Measurements from ENCODE around the gene LSP1.
A peak's percentile ranks its signal among the peaks of the same experiment; 100 is the strongest.
"Not testable (repeated sequence)": the region's sequence is repeated elsewhere in the genome, so short reads cannot be mapped to it uniquely, and the experiment has no call there.

Gene LSP1

DNA sequence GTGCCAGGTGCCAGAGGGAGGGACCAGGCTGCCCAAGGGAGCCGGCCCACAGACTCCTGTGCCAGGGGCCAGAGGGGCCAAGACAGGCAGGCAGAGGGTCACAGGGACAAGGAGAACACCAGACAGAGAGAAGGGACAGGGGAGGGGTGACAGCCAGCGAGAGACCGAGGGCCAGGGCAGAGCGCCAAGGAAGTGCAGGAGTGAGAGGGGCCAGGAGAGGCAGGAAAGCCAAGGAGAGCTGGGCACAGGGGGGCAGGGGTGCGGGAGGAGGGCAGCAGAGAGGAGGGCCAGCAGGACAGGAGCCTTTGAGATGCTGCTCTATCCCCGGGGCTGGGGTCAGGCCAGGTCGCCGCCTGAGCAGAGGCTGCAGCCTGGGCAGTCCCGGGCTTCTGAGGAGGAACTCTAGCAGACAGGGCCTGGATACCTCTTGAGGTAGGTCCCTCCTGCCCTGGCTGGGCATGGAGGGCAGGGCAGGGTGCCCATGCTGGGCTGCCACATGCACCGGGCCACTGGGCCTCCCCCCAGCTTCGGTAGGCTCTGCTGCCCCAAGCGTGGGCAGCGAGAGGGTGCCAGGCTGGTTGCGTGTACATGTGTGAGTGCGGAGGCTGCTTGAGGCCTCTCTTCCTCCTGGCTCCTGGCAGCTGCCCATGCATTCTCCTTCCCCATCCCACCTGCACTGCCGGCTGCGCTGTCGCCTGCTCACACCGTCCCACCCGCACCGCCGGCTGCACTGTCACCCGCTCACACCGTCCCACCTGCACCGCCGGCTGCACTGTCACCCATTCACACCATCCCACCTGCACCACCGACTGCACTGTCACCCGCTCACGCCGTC is 12.2 kb downstream of the LSP1 start:
- DNase-seq (ENCODE audit: low spot score) = no peak

DNA sequence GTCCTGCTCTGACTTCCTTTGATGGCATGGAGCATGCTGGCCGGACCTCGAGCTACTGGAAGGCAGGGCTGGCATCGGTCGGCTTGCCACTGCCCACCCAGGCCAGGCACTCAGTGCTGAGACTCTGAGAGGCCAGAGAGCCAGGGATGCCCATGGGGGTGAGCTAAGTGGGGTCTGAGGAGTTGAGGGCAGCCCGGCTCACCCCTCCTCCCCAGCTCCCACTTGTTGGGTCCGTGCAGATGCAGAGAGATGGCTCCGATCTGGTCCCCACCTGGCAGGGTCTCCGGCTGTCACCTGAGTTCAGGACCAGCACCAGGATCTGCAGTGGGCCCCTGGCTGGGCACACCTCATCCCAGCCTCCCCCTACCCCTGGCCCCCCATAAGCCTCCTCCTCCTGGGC is 13.3 kb downstream of the LSP1 start:
- no peak for DNase-seq (ENCODE audit: low spot score)

- DNase-seq (ENCODE audit: low spot score) = no peak
Measured at GRCh38 chr11:1866776-1867175, 13.9 kb downstream of the LSP1 start.

GRCh38 chr11:1867381-1867780 is 14.5 kb downstream of the LSP1 start:
- no peak for DNase-seq (ENCODE audit: low spot score)

DNA sequence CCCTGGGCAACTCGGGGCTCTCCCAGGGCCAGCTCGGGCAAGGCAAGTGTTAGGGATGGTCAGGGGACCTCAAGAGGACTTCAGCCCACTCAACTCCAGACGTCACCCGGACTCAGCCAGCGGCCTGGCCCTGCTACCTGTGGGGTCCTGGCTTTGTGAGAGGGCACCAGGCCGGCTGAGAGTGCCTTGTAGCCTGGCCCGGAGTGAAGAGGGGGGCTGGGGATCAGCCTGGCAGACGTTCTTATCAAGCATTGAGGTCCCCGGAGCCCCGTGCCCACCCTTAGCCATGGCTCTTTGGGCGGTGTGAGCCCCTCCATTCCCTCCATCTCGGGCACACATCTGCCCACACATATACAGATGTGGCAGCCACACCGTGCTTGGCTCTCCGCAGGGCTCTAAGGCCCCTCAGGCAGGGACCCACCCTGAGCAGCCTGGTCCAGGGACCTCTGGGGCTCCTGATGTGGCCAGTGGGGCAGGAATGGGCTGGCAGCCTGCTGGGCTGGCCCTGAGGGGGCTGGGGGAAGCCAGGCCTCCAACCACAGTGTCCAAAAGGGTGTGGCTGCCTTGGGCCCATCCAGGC is 15.3 kb downstream of the LSP1 start:
- no peak for DNase-seq (ENCODE audit: low spot score)

DNA sequence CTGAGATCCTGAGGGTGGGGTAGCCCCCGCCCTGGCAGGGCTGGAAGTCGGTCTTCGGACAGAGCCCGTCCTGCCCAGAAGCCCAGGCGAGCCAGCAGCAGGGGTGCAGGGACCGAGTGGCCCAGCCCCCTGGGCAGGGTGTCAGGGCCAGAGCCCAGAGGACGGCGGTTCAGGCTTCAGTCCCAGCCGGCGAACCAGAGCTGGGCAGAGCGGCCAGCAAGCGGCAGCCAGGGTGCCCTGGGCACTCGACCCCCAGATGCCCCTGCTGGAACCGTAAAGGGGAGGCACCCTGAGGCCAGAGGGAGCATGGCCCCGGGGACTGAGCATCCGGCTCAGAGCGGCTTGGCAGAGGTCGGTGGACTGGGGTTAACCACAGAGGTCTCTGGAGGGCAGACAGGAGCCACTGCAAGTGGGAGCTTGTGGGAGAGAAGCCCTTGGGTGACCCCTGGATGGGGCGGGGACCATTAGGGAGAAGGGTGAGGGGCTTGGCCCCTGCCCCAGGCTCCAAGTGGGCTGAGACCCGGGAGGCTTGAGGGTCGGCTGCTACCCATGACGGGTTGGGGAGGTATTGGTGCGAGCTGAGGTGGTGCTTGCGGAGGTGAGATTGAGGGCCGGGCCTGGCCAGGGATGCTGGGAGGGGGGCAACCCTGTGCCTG is 15.9 kb downstream of the LSP1 start:
- DNase-seq (ENCODE audit: low spot score) = no peak

DNA sequence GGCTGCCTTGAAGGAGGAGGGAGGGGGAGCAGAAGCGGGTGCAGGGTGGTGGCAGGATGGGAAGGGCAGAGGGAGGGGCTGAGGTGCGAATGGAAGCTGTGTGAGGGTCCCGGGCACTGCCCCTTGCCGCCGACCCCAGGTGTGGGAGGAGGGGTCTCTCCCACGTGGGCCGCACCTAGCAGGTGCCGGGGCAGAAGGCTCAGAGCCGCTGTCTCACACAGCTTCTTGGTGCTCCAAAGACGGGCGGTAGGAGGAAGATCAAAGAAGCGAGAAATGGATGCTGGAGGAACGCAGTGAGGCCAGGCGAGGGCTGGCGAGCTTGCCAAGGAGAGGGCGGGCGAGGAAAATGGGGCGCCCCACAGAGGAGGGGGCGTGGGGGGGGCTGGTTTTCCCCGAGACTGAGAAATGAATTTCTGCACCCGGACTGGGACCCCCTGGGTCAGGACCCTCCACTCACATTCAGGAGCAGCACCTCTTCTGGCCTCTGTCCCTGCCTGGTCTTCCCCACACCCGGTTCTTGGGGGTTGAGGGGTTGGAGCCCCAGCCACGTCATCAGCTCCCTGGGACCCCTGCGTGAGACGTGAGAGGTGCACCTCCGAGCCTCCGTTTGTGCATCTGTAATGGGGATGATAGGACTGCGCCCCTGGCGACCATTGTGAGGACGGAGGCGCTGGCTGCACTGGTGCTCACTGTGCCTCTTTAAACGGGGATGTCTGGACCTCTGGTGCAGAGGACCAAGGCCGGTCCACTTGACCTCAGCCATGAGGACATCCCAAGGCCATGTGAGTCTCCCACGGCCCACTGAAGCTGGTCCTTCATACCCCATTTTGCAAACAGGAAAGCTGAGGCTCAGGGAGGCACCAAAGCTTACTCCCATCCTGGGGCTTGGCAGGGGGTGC is 16.8 kb downstream of the LSP1 start:
- DNase-seq (ENCODE audit: low spot score) = no peak

DNA sequence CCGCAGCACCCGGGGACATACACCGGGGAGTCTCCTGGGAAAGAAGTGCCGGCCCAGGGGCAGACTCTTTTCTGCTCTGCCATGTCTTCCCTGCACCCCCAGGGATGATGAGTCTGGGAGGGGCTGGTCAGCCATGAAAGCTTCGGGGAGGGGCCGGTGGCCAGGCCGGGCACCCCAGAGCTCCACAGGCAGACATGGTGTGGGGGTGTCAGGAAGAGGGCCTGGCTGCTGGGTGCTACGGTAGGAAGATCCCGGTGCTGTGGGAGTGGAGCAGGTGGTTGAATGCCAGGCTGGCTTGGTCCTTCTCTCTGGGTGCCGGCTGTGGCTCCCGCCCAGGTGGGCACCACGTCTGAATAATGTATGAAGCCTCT is 17.4 kb downstream of the LSP1 start:
- no peak for DNase-seq (ENCODE audit: low spot score)

DNA sequence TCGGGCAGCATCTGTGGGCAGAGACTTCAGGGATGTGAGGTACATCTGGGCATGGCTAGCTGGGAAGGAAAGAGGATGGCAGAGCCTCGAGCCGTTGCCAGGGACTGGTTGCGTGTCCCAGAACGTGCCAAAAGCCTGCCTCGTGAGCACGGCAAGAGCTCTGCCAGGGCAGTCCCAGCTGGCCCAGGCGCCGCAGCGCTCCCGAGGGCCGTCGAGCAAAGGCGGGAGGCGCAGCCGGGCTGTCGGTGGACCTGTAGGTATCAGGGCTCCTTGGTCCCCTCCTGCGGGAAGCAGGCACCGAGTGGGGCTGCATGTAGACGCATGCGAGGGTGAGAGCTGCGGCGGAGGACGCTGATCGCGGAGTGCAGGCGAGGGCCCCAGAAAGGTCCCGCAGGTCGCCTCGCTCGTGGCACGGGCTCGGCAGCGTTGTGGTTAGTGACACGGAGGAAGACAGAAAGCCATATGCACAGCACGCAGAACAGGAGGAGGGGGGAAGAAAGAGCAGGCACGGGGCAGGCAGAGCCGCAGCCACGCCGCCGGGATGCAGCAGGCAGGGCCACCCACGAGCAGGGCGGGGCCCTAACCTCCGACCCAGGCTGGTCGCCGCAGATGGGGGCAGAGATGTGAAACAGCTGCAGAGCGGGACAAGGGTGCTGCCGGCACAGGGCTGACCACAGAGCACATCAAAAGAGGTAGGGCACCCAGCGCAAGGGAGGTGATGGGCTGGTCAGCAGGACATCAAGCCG is 18.0 kb downstream of the LSP1 start:
- peak; percentile 54 for DNase-seq (ENCODE audit: low spot score)

GRCh38 chr11:1871531-1871930 is 18.6 kb downstream of the LSP1 start:
- no peak for DNase-seq (ENCODE audit: low spot score)

DNA sequence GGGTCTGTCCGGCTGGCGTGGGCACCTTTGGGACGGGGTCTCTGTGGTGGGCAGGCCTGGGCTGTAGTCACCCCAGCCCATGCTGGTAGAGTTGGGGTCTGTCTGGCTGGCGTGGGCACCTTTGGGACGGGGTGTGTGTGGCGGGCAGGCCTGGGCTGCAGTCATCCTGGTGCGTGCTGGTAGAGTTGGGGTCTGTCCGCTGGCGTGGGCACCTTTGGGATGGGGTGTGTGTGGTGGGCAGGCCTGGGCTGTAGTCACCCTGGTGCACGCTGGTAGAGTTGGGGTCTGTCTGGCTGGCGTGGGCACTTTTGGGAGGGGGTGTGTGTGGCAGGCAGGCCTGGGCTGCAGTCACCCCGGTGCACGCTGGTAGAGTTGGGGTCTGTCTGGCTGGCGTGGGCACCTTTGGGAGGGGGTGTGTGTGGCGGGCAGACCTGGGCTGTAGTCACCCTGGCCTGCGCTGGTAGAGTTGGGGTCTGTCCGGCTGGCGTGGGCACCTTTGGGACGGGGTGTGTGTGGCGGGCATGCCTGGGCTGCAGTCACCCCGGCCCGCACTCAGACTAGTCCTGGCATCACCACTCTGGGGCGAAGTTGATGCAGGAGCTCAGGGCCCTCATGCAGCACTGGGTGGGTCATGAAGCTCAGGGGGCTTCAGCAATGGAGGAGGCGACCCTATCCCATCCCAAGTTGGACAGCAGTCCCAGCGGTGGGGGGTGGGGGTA is 19.5 kb downstream of the LSP1 start:
- DNase-seq (ENCODE audit: low spot score) = no peak

DNA sequence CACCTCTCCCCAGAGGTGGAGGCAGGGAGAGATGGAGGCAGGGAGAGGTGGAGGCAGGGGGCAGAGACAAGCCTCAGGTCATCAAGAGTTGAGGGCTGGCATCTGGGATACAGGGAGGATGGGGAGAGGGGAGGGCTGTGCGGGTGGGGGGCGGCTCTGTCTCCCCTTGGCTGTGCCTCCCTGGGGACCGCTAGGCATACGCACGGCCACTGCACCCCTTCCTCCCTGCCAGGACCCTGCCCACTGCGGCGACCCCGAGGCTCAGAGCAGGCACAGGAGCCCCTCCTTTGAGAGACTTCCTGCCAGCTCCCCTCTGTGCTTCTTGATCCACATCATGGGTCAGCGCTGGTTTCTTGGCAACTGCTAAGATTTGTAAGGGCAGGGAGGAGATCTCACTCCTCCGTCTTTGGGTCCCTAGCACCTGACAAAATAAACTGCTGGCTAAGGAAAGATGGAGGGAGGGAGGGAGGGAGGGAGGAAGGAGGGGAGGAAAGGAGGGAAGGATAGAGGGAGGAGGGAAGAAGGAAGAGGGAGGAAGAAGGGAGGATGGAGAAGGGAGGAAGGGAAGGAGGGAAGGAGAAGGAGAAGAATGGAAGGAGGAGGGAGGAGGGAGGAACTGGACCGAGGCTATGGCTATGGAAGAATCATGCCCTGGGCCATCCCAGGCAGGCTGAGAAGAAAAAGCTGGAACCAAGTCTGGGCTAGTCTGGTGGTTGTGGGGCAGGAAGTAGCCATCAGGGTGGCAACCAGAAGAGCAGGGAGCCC is 20.3 kb downstream of the LSP1 start:
- DNase-seq (ENCODE audit: low spot score) = no peak

DNA sequence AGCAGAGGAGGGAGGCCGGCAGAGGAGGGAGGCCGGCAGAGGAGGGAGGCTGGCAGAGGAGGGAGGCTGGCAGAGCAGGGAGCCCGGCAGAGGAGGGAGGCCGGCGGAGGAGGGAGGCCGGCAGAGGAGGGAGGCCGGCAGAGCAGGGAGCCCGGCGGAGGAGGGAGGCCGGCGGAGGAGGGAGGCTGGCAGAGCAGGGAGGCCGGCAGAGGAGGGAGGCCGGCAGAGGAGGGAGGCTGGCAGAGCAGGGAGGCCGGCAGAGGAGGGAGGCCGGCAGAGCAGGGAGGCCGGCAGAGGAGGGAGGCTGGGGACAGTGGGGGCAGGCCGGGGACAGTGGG is 20.9 kb downstream of the LSP1 start:
- DNase-seq (ENCODE audit: low spot score) = not testable (repeated sequence)

DNA sequence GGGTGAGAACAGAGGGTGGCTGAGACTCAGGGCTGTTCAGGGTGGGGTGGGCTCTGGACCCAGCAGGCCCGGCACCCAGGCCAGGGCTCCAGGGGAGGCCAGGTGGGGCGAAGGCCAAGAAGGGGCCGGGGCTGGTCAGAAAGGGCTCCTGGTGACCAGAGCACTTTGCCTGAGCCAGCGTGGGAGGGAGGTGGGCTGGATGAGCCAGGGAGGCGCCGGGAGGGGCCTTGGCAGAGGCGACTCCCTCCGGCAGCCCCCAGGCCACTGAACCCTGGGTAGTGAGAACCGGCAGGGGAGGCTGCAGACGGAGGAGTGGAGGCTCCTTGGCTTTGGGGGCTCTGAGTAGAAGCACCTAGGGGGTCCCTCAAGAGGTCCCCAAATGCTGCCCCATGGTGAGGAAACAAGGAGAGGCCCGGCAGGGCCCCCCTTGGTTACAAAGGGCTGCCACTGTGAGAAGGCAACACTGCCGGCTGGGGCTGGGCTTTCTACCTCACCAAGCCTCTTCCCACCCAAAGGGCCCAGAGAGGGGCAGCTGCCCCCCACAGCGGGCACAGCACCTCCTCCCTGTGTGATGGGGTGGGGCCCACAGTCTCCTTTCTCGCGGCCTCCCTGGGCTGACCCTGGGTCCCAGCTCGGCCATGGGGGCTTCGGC is 21.7 kb downstream of the LSP1 start:
- not testable (repeated sequence) for DNase-seq (ENCODE audit: low spot score)

- DNase-seq (ENCODE audit: low spot score) = no peak
Measured at GRCh38 chr11:1875093-1875850, 22.4 kb downstream of the LSP1 start.

- not testable (repeated sequence) for DNase-seq (ENCODE audit: low spot score)
Measured at GRCh38 chr11:1875851-1876301, 23.0 kb downstream of the LSP1 start.

DNA sequence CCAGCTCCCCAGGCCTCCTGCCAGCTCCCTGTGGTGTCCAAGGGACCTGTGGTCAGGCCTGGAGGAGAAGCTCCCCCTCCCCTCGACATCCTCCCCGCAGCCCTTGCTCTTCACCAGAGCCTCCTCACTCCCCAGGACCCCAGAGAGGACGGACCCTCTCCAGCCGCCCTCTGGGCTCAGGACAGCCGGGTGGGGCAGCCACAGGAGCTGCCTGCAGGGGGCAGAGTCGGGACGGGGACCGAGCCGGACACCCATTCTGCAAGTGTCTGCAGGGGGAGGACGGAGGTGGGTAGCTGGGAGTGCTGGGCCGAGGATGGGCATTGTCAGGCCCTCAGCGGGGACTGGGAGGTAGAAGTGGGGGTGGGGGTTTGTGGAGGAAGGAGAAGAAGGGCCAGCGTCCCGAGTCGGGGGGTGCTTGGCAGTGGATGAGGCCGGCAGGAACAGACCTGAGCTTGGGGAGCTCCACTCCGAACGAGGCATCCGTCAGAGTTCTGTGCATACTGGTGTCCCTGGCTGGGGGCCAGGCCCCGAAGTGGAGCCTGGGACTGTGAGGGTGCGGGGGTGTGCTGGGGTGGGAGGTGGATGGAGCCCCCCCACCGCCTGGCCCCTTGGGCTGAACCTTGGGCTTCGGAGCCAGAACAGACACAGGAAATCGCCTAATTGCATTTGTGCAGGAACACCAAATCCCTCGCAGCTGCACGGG is 23.6 kb downstream of the LSP1 start:
- no peak for DNase-seq (ENCODE audit: low spot score)
